ENCODE measurements around the gene SEMA4G. TPM values are rescaled to one million over a fixed set of nuclear protein-coding genes. Genes with fewer than 3 reads are reported as not detected.

Gene SEMA4G
- total and polyA plus RNA-seq, 2 of the 13 experiments (the other 11 are each of a cell fraction or from before 2014, with no cell fraction given) = 46.2 to 207 TPM

- TF ChIP-seq TAF15 (IDR thresholded peaks at IDR 0.05; ENCODE audit: low read depth, low read length, poor library complexity, severe bottlenecking) (no peak), ZNF687 (CRISPR knock-in tag; IDR thresholded peaks at IDR 0.05) (no peak), ZC3H13 (CRISPR knock-in tag; IDR thresholded peaks at IDR 0.05) (no peak), NFAT5 (CRISPR knock-in tag; IDR thresholded peaks at IDR 0.05) (no peak), ZNF543 (CRISPR knock-in tag; IDR thresholded peaks at IDR 0.05) (no peak), HOXD1 (CRISPR knock-in tag; IDR thresholded peaks at IDR 0.05) (no peak), ZNF710 (CRISPR knock-in tag; IDR thresholded peaks at IDR 0.05; ENCODE audit: borderline replicate concordance) (peak; percentile 81), GPBP1L1 (CRISPR knock-in tag; IDR thresholded peaks at IDR 0.05) (no peak), PCBP1 (IDR thresholded peaks at IDR 0.05; ENCODE audit: borderline replicate concordance, low read depth, low read length) (no peak), SP4 (CRISPR knock-in tag; IDR thresholded peaks at IDR 0.05) (peak; percentile 19), THAP7 (CRISPR knock-in tag; IDR thresholded peaks at IDR 0.05) (peak; percentile 62), BRF2 (CRISPR knock-in tag; IDR thresholded peaks at IDR 0.05) (no peak)
These were observed 991 bp downstream of the SEMA4G start (continued) for GRCh38 chr10:100970076-100970913.
